GM21447 (cell line): Measurements from ENCODE around the gene GALNT6.

Experiments used
- ATAC-seq: cut with Tn5 transposase; IDR thresholded peaks from one replicate; pipeline ENCODE4 v1.9.1; 2021; ENCODE audit not compliant: unreplicated experiment

GALNT6 gene

GRCh38 chr12:51391283-51392123 is at the start of gene GALNT6:
GALNT6 (minus strand) TSS chr12:51391406; CDS start chr12:51379781, 11,625 bp downstream.
- ATAC-seq, result peak; percentile 45

- ATAC-seq, result no peak
Measured at GRCh38 chr12:51439330-51439729, 48.1 kb upstream of the GALNT6 start.

GRCh38 chr12:51437431-51437830 is 46.2 kb upstream of the GALNT6 start:
- no peak for ATAC-seq

DNA sequence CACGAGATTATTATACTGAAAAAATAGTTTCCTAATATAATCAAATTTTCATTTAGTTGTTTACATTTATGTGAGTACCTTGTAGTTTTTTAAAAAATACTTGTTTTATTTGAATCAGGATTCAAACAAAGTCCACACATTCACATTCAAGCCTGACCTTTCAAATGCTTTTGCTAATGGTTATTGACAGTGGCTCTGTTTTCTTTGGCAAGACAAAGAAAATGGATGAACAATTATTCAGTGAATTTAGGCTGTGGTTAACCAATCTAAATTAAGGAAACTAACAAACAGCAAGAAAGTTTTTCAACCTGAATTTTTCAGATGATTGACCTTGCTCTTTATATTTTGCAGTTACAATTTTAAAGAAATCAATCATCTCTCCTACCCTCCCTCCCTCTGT is 43.1 kb upstream of the GALNT6 start:
- no peak for ATAC-seq

DNA sequence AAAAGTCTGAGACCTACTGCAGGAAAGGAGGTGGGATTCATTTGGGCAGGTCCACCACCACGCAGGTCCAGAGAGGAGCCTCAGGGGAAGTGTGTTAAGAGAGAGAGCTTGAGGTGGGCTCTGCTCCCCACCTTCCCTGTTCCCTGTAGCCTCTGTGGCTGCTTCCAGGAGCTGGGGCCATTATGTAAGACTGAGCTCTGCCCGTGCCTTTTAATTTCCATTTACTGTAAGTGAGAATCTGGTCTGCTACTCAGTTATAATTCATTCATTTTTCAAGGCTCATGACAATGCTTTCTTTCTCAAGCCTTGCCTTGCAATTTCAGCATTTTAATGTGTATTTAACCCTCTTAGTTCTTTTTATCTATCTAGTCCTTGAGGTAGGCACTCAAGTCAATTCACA is 41.7 kb upstream of the GALNT6 start:
- no peak for ATAC-seq

GRCh38 chr12:51430196-51430895 is 39.1 kb upstream of the GALNT6 start:
- no peak for ATAC-seq

GRCh38 chr12:51429700-51430099 is 38.5 kb upstream of the GALNT6 start:
- no peak for ATAC-seq

DNA sequence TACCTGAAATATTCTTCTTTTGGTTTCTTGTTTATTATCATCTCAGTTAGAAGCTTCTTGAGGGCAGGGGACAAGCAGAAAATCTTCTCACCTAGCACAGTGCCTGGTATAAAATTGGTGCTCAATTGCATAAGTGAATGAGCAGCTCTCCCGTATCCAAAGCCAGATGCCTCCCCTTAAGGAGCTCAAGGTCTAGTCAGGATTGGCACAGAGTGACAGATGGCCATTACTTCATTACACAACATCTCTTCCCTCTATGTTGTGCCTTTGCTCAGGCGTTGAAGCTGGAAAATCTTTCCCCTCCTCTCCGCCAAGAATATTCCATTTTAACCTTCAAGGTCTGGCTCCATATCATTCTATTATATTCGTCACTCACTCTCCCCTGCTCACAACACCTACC is 37.0 kb upstream of the GALNT6 start:
- no peak for ATAC-seq

DNA sequence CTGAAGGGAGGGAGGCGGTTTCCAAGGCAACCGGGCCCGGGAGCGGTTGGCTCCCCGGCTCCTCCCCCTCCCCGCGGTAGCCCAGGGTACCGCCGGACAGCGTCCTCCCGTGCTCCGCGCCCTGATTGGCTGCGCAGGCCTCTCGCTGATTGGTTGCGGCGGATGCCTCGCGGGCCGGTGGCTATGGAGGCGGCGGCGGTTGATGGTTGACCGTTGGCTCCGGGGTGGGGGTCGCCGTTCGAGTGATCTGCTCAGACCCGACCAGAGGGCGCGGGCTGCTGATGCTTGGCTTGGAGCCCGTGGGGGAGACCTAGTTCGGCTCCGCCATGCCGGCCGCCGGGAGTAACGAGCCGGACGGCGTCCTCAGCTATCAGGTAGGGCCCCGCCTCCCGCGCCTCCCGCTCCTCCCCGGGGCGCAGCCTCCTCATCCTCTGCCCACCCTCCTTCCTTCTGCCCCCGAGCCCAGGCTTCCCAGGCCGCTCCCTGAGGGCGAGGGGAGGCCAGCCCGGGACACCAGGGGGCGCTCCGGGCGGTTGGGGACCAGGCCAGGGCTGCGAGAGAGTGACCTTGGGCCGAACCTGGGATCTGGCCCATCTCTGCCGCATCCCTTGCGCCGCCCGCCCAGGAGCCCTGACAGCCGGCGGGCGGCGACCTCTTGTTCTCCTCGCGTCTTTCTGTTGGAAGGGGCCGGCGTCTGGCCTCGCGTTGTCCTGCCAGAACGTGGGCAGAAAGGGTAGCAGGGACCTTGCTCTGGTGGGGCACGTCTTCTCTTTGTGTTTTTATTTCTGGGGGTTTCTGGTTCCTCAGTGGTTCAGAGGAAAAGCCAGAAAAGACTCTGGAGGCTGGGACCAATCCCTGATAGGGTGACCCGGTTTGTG is 33.7 kb upstream of the GALNT6 start, which contains the start of gene SLC4A8:
Gene SLC4A8 (plus strand): TSS at position 170 of the 878 bp plus-strand sequence. CDS start 157 bp downstream, at position 327.
- peak; percentile 87 for ATAC-seq

GRCh38 chr12:51424094-51424661 is 33.0 kb upstream of the GALNT6 start:
- ATAC-seq, result no peak

GRCh38 chr12:51421266-51421884 is 30.2 kb upstream of the GALNT6 start:
- no peak for ATAC-seq

DNA sequence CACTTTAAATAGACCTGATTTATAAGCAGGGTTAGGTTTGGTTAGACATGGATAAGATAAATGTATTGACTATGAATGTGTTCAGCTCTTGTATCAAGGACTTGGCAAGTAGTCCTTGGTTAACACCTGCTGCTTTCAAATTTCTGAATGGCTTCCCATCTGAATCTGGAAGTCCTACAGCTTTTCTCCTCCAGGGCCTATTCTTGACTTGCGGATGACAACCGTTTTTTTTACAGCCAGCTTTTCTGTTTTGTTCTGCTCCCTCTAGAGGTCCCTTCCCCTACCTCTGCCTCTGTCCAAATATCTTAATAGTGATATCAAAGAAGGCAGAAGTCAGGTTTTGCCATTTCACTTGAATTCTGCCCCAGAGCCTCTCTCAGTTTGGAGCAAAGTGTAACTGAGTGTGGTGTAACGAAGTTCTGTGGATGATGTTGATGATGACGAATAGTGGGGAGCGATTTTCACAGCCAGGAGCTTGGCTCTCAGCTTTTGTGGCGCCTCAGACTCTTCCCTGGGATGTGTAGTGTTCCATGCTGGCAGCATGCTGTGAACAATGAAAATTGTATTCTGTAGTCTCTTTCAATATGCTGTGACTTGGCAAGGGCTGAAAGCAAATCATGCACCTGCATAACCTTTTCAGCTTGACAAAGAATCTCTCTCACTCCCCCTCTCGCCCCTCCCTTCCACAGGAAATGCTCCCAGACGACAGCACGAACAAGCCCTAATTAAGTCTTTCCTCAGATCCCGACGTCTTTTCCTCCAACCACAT is 28.4 kb upstream of the GALNT6 start:
- no peak for ATAC-seq

DNA sequence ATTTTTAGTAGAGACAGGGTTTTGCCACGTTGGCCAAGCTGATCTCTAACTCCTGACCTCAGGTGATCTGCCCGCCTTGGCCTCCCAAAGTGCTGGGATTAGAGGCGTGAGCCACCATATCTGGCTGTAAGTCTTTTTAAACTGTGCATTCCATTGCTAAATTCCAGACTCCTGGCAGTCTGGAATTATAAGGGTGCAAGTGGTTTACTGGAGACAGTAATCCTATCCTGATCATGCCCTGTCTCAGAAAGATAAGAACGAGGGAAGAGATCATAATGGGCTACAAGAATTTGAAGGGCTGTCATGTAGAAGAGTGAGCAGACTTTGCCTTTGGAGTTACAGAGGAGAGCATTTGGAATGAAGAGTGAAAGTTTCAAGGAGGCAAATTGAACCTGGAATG is 26.6 kb upstream of the GALNT6 start:
- ATAC-seq, result no peak

- ATAC-seq, result no peak
Measured at GRCh38 chr12:51415931-51416330, 24.7 kb upstream of the GALNT6 start.

- no peak for ATAC-seq
Measured at GRCh38 chr12:51413791-51414190, 22.6 kb upstream of the GALNT6 start.

DNA sequence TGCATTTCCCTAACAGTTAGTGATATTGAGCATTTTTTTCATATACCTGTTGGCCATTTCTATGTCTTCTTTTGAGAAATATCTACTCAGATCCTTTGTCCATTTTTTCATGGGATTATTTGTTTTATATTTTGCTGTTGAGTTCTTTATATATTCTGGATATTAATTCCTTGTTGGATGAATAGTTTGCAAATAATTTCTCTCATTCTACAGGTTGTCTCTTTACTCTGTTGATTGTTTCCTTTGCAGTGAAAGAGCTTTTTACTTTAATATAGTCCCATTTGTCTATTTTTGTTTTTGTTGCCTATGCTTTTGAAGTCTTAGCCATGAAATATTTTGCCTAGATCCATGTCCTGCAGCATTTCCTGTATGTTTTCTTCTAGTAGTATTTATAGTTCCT is 21.9 kb upstream of the GALNT6 start:
- ATAC-seq, result no peak

DNA sequence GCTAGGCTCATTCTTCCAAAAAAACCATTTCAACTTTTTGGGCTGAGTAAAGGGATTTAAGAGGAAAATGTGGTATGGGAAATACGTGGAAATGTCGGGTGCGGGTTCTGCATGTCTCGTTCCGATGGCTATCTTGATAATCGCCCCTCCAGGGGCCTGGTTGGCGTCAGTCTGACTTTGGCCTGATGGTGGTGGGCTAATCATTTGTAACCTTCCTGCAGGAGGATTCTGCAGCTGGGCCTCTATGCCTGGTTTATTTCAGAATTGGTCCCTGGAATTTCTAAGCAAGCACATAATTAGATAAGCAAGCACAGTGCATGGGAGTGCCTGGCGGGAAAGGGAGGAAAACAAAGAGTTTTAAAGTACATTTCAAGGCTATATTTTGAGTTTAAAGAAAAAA is 18.6 kb upstream of the GALNT6 start:
- ATAC-seq, result no peak

DNA sequence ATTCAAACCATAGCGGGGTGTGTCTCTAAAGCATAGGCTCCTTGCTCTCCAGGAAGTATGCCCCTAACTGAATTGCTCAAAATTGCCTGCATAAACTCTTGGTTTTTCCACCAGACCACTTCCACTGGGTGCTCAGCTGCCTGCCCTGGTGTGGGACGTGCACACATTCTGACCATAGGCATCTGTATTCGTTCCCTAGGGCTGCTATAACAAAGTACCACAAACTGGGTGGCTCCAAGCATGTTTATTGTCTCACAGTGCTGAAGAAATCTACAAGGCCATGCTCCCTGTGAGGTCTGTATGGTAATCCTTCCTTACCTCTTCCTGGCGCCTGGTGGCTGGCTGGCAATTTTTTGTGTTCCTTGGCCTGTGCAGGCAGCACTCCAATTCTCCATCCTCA is 16.4 kb upstream of the GALNT6 start:
- ATAC-seq, result no peak

DNA sequence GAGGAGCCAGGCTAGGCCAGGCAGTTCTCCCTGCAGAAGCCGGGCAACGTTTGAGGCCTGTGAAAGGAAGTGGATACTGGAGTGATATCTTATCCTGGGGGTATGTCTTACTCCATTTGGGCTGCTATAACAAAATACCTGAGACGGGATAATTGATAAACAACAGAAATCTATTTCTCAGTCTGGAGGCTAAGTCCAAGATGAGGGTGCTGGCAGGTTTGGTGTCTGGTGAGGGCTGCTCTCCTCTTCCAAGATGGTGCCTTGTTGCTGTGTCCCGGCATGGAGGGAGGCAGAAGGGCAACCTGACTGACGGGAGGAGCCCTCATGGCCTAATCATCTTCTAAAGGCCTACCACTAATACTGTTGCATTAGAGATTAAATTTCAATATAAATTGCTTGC is 15.7 kb upstream of the GALNT6 start:
- ATAC-seq, result no peak

DNA sequence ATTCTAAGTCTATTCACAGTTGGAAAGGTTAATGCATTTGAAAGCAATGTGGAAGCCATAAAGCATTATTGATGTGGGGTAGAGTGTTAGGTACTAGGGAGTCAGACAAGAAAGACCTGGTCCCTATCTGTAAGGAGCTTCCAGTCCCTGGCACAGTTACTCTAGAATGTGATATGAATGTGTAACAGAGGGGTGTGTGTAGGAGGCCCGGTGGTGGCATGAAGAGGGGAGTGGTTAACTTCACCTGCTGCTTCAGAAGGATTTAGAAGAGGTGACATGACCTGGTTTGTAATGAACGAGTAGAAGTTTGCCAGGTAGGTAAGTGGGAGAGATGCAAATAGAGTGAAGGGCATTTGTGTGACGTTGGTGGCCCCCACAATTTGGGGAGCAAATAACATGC is 15.1 kb upstream of the GALNT6 start:
- no peak for ATAC-seq
